RWPE1 (cell line): ENCODE results near the gene MET.

ENCODE experiments used
- CTCF ChIA-PET: fragments of 350-600 bp; sonication (Branson Sonifier 250); formaldehyde crosslinking; extraction: SDS; loops from one replicate; lab custom pipeline; 2021; lab: Yijun Ruan, JAX
- POLR2A ChIA-PET: fragments of 400-600 bp; formaldehyde crosslinking; extraction: SDS; loops from one replicate; lab custom pipeline; 2020; ENCODE audit warnings: antibody characterized with exemption; ENCODE audit not compliant: low non-redundant PET; lab: Yijun Ruan, JAX
- DNase-seq: peaks from one replicate; pipeline ENCODE4 v3.0.0; 2012; ENCODE audit warnings: low spot score
- H3K27ac ChIP-seq: fragments of 450-650 bp; 2 replicates; pipeline ENCODE4 v1.5.1; 2017
- CTCF ChIP-seq: fragments of 450-650 bp; conservative IDR thresholded peaks from 2 replicates; pipeline ENCODE4 v1.5.1; 2017; ENCODE audit warnings: low read depth, mild to moderate bottlenecking

Gene MET

GRCh38 chr7:116692401-116693308 is 20.7 kb downstream of the MET start:
- CTCF ChIA-PET, result interaction anchor here (0.7 to 1.0 kb wide), 2 partner anchors 14 to 42 kb away, joined by 3 to 4 read pairs; no protein-coding TSS in a partner anchor
- no peak overlapping the region for H3K27ac ChIP-seq
- DNase-seq, result peak; percentile 77
- POLR2A ChIA-PET, result no interaction called here
- TF ChIP-seq CTCF, result no peak

GRCh38 chr7:116696707-116697106 is 24.7 kb downstream of the MET start:
- ChIA-PET CTCF (no interaction called here), POLR2A (no interaction called here)
- no peak overlapping the region for H3K27ac ChIP-seq
- DNase-seq, result no peak
- no peak for TF ChIP-seq CTCF

- DNase-seq, result no peak
- ChIA-PET POLR2A (no interaction called here), CTCF (no interaction called here)
- H3K27ac ChIP-seq, result no peak overlapping the region
- TF ChIP-seq CTCF, result no peak
These were observed 25.2 kb downstream of the MET start for GRCh38 chr7:116697152-116697551.

- no peak for DNase-seq
- TF ChIP-seq CTCF, result no peak
- ChIA-PET CTCF (no interaction called here), POLR2A (no interaction called here)
- no peak overlapping the region for H3K27ac ChIP-seq
These were observed 25.8 kb downstream of the MET start for GRCh38 chr7:116697761-116698160.

GRCh38 chr7:116698396-116698795 is 26.4 kb downstream of the MET start:
- CTCF ChIA-PET, result no interaction called here
- DNase-seq, result no peak
- POLR2A ChIA-PET, result no interaction called here
- H3K27ac ChIP-seq, result no peak overlapping the region
- TF ChIP-seq CTCF, result no peak

- DNase-seq, result no peak
- H3K27ac ChIP-seq, result no peak overlapping the region
- no peak for TF ChIP-seq CTCF
- POLR2A ChIA-PET, result interaction anchor here (0.7 kb wide), 1 partner anchor 24 kb away, joined by 4 read pairs; no protein-coding TSS in a partner anchor
- CTCF ChIA-PET, result no interaction called here
These were observed 27.1 kb downstream of the MET start for GRCh38 chr7:116698930-116699721.
